ENCODE results near the gene CD63.

CD63 gene

DNA sequence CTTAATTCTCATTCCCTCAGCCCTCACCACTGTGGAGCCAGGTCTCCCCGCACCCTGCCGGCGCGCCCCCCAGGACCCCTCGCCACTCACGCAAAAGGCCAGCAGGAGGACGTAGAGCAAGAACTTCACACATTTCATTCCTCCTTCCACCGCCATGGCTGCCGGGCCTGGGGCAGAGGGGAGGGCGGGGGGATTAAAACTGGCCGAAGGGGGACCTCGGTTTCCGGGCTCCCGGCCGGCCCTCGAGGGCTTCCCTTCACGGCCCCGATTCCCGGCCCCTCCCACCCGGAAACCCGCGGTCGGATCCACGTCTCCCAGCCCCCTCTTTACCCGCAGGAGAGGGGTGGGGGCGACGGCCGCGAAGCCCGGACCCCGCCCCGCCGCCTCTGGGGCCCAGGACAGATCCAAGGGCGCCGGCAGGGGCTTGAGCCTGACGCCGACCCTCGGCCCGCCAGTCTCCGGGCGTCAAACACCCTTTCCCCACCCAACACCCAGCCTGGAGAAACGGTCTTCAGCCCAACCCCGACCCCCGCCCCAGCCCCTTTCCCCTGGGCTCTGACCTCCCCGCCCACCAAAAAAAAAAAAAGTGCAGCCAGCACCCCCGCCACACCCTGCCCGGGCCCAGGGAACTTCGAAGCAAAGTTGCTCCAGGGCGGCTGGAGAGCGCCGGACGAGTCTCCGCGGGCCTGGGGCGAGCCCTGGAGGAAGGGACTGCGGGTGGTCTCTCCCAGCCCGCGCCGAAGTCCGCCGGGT, 447 bp downstream of the CD63 start (continued):
- TF ChIP-seq, protein P1, sequence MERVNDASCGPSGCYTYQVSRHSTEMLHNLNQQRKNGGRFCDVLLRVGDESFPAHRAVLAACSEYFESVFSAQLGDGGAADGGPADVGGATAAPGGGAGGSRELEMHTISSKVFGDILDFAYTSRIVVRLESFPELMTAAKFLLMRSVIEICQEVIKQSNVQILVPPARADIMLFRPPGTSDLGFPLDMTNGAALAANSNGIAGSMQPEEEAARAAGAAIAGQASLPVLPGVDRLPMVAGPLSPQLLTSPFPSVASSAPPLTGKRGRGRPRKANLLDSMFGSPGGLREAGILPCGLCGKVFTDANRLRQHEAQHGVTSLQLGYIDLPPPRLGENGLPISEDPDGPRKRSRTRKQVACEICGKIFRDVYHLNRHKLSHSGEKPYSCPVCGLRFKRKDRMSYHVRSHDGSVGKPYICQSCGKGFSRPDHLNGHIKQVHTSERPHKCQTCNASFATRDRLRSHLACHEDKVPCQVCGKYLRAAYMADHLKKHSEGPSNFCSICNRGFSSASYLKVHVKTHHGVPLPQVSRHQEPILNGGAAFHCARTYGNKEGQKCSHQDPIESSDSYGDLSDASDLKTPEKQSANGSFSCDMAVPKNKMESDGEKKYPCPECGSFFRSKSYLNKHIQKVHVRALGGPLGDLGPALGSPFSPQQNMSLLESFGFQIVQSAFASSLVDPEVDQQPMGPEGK (tag by site-specific recombination; IDR thresholded peaks at IDR 0.05), result peak; percentile 80
- TF ChIP-seq, protein P2, sequence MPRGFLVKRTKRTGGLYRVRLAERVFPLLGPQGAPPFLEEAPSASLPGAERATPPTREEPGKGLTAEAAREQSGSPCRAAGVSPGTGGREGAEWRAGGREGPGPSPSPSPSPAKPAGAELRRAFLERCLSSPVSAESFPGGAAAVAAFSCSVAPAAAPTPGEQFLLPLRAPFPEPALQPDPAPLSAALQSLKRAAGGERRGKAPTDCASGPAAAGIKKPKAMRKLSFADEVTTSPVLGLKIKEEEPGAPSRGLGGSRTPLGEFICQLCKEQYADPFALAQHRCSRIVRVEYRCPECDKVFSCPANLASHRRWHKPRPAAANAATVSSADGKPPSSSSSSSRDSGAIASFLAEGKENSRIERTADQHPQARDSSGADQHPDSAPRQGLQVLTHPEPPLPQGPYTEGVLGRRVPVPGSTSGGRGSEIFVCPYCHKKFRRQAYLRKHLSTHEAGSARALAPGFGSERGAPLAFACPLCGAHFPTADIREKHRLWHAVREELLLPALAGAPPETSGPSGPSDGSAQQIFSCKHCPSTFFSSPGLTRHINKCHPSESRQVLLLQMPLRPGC (tag by site-specific recombination; IDR thresholded peaks at IDR 0.05), result no peak
- TF ChIP-seq ZNF302 (tag by site-specific recombination; IDR thresholded peaks at IDR 0.05; ENCODE audit: low read depth) (no peak), ZNF19 (tag by site-specific recombination; IDR thresholded peaks at IDR 0.05; ENCODE audit: low read depth) (no peak), YY2 (tag by site-specific recombination; IDR thresholded peaks at IDR 0.05) (no peak), ZNF114 (tag by site-specific recombination; IDR thresholded peaks at IDR 0.05) (no peak), ZNF239 (tag by site-specific recombination; IDR thresholded peaks at IDR 0.05) (no peak), KLF10 (tag by site-specific recombination; IDR thresholded peaks at IDR 0.05) (no peak; the same call in none of the 2 replicates), ZNF529 (tag by site-specific recombination; IDR thresholded peaks at IDR 0.05; ENCODE audit: insufficient replicate concordance) (no peak), ZNF133 (tag by site-specific recombination; IDR thresholded peaks at IDR 0.05) (no peak), WT1 (tag by site-specific recombination; IDR thresholded peaks at IDR 0.05) (no peak), ZNF274 (IDR thresholded peaks at IDR 0.05; ENCODE audit: low read length) (no peak), ZNF274 (tag by site-specific recombination; IDR thresholded peaks at IDR 0.05; ENCODE audit: borderline replicate concordance) (no peak), SCRT1 (tag by site-specific recombination; IDR thresholded peaks at IDR 0.05; ENCODE audit: borderline replicate concordance) (no peak), SP2 (tag by site-specific recombination; IDR thresholded peaks at IDR 0.05) (peak; percentile 52), ZNF521 (tag by site-specific recombination; IDR thresholded peaks at IDR 0.05) (no peak), ZNF596 (tag by site-specific recombination; IDR thresholded peaks at IDR 0.05) (no peak), ZNF394 (tag by site-specific recombination; IDR thresholded peaks at IDR 0.05; ENCODE audit: borderline replicate concordance) (0 out of 2 replicates have a peak, but pooled peaks have one; percentile 9), ZNF341 (tag by site-specific recombination; IDR thresholded peaks at IDR 0.05; ENCODE audit: low read depth) (no peak), ZBTB8A (tag by site-specific recombination; IDR thresholded peaks at IDR 0.05) (no peak; the same call in 1 of the 2 replicates), ZNF530 (tag by site-specific recombination; IDR thresholded peaks at IDR 0.05; ENCODE audit: low read depth) (no peak), TCF7L2 (IDR thresholded peaks at IDR 0.05; ENCODE audit: borderline replicate concordance, low read depth, low read length) (no peak)
- TF ChIP-seq, protein P3, sequence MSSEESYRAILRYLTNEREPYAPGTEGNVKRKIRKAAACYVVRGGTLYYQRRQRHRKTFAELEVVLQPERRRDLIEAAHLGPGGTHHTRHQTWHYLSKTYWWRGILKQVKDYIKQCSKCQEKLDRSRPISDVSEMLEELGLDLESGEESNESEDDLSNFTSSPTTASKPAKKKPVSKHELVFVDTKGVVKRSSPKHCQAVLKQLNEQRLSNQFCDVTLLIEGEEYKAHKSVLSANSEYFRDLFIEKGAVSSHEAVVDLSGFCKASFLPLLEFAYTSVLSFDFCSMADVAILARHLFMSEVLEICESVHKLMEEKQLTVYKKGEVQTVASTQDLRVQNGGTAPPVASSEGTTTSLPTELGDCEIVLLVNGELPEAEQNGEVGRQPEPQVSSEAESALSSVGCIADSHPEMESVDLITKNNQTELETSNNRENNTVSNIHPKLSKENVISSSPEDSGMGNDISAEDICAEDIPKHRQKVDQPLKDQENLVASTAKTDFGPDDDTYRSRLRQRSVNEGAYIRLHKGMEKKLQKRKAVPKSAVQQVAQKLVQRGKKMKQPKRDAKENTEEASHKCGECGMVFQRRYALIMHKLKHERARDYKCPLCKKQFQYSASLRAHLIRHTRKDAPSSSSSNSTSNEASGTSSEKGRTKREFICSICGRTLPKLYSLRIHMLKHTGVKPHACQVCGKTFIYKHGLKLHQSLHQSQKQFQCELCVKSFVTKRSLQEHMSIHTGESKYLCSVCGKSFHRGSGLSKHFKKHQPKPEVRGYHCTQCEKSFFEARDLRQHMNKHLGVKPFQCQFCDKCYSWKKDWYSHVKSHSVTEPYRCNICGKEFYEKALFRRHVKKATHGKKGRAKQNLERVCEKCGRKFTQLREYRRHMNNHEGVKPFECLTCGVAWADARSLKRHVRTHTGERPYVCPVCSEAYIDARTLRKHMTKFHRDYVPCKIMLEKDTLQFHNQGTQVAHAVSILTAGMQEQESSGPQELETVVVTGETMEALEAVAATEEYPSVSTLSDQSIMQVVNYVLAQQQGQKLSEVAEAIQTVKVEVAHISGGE (tag by site-specific recombination; conservative IDR thresholded peaks at IDR 0.05; ENCODE audit: low read depth), result peak; percentile 36; the same call in 1 of the 2 replicates
- TF ChIP-seq, protein P4, sequence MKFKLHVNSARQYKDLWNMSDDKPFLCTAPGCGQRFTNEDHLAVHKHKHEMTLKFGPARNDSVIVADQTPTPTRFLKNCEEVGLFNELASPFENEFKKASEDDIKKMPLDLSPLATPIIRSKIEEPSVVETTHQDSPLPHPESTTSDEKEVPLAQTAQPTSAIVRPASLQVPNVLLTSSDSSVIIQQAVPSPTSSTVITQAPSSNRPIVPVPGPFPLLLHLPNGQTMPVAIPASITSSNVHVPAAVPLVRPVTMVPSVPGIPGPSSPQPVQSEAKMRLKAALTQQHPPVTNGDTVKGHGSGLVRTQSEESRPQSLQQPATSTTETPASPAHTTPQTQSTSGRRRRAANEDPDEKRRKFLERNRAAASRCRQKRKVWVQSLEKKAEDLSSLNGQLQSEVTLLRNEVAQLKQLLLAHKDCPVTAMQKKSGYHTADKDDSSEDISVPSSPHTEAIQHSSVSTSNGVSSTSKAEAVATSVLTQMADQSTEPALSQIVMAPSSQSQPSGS (tag by site-specific recombination; IDR thresholded peaks at IDR 0.05; ENCODE audit: low read depth), result no peak
- TF ChIP-seq, protein P5, sequence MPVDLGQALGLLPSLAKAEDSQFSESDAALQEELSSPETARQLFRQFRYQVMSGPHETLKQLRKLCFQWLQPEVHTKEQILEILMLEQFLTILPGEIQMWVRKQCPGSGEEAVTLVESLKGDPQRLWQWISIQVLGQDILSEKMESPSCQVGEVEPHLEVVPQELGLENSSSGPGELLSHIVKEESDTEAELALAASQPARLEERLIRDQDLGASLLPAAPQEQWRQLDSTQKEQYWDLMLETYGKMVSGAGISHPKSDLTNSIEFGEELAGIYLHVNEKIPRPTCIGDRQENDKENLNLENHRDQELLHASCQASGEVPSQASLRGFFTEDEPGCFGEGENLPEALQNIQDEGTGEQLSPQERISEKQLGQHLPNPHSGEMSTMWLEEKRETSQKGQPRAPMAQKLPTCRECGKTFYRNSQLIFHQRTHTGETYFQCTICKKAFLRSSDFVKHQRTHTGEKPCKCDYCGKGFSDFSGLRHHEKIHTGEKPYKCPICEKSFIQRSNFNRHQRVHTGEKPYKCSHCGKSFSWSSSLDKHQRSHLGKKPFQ (tag by site-specific recombination; IDR thresholded peaks at IDR 0.05), result no peak
- TF ChIP-seq, protein P6, sequence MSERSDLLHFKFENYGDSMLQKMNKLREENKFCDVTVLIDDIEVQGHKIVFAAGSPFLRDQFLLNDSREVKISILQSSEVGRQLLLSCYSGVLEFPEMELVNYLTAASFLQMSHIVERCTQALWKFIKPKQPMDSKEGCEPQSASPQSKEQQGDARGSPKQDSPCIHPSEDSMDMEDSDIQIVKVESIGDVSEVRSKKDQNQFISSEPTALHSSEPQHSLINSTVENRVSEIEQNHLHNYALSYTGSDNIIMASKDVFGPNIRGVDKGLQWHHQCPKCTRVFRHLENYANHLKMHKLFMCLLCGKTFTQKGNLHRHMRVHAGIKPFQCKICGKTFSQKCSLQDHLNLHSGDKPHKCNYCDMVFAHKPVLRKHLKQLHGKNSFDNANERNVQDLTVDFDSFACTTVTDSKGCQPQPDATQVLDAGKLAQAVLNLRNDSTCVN (tag by site-specific recombination; optimal IDR thresholded peaks at IDR 0.05), result peak; percentile 59
